ENCODE results near the gene ATP5MC2.
"Not testable (repeated sequence)": the region's sequence is repeated elsewhere in the genome, so short reads cannot be mapped to it uniquely, and the experiment has no call there.

Gene ATP5MC2

DNA sequence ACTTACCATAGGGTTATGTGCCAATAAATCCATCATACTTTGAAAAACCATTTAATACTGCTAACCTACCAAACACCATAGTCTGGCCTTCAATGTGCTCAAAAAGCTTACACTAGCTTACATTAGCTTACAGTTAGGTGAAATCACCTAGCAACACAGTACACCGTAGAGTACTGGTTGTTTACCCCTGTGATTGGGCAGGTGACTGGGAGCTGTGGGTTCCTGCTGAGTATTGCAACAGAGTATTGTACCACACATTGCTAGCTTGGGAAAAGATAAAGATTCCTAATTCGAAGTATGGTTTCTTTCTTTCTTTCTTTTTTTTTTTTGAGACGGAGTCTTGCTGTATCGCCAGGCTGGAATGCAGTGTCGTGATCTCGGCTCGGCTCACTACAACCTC, 5.6 kb downstream of the ATP5MC2 start:
- H3K4me1 ChIP-seq (ENCODE audit: control insufficient read depth in 1 of 2, insufficient read depth in 2 of 2, low read length in 2 of 2), result peaks cover 9 to 15% of the 10 kb centered on the region in 2 donors
- H3K27ac ChIP-seq (ENCODE audit: low read length), result no peak overlapping the region
- no peaks in the 10 kb centered on the region for H3K9me3 ChIP-seq (ENCODE audit: control insufficient read depth in 1 of 2, low read length in 2 of 2)
- no peak overlapping the region for H3K4me3 ChIP-seq (ENCODE audit: low read depth in 1 of 2, low read length in 2 of 2)
- H3K36me3 ChIP-seq (ENCODE audit: control insufficient read depth in 1 of 2, insufficient read depth in 2 of 2, low read length in 2 of 2), result peaks cover 34 to 46% of the 10 kb centered on the region in 2 donors
- no peaks in the 10 kb centered on the region for H3K27me3 ChIP-seq (ENCODE audit: low read depth, low read length)

DNA sequence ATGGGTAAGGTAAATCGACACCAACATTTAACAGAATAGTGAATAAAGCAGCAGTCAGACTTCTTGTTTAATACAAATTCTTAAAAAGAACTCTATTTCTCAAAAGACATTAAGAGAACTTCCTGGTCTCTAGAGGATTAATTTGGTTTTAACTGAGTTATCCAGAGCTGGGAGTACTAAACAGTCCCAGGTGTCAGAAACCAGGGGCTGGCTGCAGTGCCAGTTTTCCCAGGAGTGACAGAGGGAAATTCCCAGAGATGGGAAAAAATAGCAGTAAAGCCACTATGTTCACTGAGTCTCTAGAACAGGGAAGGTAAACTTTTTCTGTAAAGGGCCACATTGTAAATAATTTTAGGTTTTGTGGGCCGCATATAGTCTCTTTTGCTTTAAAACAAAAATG, 8.8 kb downstream of the ATP5MC2 start:
- no peaks in the 10 kb centered on the region for H3K9me3 ChIP-seq (ENCODE audit: control insufficient read depth in 1 of 2, low read length in 2 of 2)

DNA sequence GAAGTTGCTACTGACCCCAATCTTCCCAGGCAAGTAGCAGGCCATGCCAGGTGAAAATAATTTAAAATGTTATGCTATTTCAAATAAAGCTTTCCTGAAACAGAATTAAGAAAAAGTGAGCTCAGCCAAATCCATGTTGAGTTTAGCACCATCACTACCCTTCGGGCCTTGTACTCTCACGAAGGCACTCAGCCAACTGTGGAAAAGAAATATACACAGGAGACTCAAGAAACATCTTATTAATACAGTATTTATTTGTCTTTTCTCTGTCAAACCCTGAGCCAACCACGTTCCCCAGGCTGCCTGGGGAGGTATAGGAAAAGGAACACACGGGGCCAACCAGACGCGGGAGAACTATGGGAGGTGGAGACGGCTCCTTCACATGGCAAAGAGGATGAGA, 10.9 kb downstream of the ATP5MC2 start:
- Histone ChIP-seq H3K27ac (ENCODE audit: low read length) (no peak overlapping the region), H3K4me3 (ENCODE audit: low read depth in 1 of 2, low read length in 2 of 2) (no peak overlapping the region), H3K9me3 (ENCODE audit: control insufficient read depth in 1 of 2, low read length in 2 of 2) (no peaks in the 10 kb centered on the region), H3K4me1 (ENCODE audit: control insufficient read depth in 1 of 2, insufficient read depth in 2 of 2, low read length in 2 of 2) (peaks cover under 1 to 5% of the 10 kb centered on the region in 2 donors), H3K27me3 (ENCODE audit: low read depth, low read length) (no peaks in the 10 kb centered on the region), H3K36me3 (ENCODE audit: control insufficient read depth in 1 of 2, insufficient read depth in 2 of 2, low read length in 2 of 2) (peaks cover 29 to 44% of the 10 kb centered on the region in 2 donors)

More for the DNA sequence above, 8.8 kb downstream of the ATP5MC2 start:
- Histone ChIP-seq H3K27me3 (ENCODE audit: low read depth, low read length) (no peaks in the 10 kb centered on the region), H3K4me3 (ENCODE audit: low read depth in 1 of 2, low read length in 2 of 2) (no peak overlapping the region), H3K36me3 (ENCODE audit: control insufficient read depth in 1 of 2, insufficient read depth in 2 of 2, low read length in 2 of 2) (peaks cover 39 to 56% of the 10 kb centered on the region in 2 donors), H3K27ac (ENCODE audit: low read length) (no peak overlapping the region), H3K4me1 (ENCODE audit: control insufficient read depth in 1 of 2, insufficient read depth in 2 of 2, low read length in 2 of 2) (no peaks in the 10 kb centered on the region)

DNA sequence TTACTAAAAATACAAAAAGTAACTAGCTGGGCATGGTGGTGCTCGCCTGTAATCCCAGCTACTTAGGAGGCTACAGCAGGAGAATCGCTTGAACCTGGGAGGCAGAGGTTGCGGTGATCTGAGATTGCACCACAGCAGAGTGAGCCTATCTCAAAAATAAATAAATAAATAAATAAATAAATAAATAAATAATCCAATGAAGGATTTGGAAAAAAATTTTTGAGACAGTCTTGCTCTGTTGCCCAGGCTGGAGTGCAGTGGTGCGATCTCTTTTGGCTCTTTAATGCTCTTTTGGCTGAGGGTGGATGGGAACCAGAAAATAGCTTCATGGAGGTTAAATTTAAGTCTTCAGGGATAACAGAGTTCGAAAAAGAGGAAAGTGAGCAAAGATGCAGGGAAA, 11.7 kb downstream of the ATP5MC2 start:
- no peak overlapping the region for H3K27ac ChIP-seq (ENCODE audit: low read length)
- H3K36me3 ChIP-seq (ENCODE audit: control insufficient read depth in 1 of 2, insufficient read depth in 2 of 2, low read length in 2 of 2), result peaks cover 21 to 43% of the 10 kb centered on the region in 2 donors
- H3K9me3 ChIP-seq (ENCODE audit: control insufficient read depth in 1 of 2, low read length in 2 of 2), result no peaks in the 10 kb centered on the region
- peaks cover 8 to 11% of the 10 kb centered on the region in 2 donors for H3K4me1 ChIP-seq (ENCODE audit: control insufficient read depth in 1 of 2, insufficient read depth in 2 of 2, low read length in 2 of 2)
- no peaks in the 10 kb centered on the region for H3K27me3 ChIP-seq (ENCODE audit: low read depth, low read length)
- no peak overlapping the region for H3K4me3 ChIP-seq (ENCODE audit: low read depth in 1 of 2, low read length in 2 of 2)

GRCh38 chr12:53660041-53660440, 15.8 kb downstream of the ATP5MC2 start:
- H3K36me3 ChIP-seq (ENCODE audit: control insufficient read depth in 1 of 2, insufficient read depth in 2 of 2, low read length in 2 of 2), result peaks cover 12 to 32% of the 10 kb centered on the region in 2 donors
- H3K27me3 ChIP-seq (ENCODE audit: low read depth, low read length), result no peaks in the 10 kb centered on the region
- H3K27ac ChIP-seq (ENCODE audit: low read length), result peak overlapping the region; percentile 86
- H3K9me3 ChIP-seq (ENCODE audit: control insufficient read depth in 1 of 2, low read length in 2 of 2), result no peaks in the 10 kb centered on the region
- H3K4me3 ChIP-seq (ENCODE audit: low read depth in 1 of 2, low read length in 2 of 2), result peak overlapping the region in 1 of 2 donors; percentile 12
- H3K4me1 ChIP-seq (ENCODE audit: control insufficient read depth in 1 of 2, insufficient read depth in 2 of 2, low read length in 2 of 2), result peaks cover 9 to 28% of the 10 kb centered on the region in 2 donors

DNA sequence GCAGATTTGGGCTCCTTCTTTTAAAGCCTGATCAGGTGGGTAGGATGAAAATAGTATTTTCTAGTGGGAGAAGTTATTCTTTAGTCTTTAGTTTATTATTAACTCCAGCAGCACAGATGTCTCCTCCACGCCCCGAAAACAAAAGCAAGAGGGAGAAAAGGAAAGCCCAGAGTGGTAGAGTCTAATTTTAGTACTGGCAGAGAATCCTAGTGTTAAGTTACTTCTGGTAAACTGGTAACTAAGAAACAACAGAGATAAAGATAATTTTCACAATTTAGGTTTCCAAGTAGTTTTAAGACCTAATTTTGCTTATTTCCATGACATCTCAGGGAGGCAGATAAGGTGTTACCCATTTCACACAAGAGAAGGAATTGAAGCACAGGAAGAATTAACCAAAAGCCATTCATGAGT, 16.3 kb downstream of the ATP5MC2 start:
- Histone ChIP-seq H3K27ac (ENCODE audit: low read length) (peak overlapping the region; percentile 86), H3K4me3 (ENCODE audit: low read depth in 1 of 2, low read length in 2 of 2) (peak overlapping the region; percentile 12), H3K9me3 (ENCODE audit: control insufficient read depth in 1 of 2, low read length in 2 of 2) (no peaks in the 10 kb centered on the region), H3K4me1 (ENCODE audit: control insufficient read depth in 1 of 2, insufficient read depth in 2 of 2, low read length in 2 of 2) (peaks cover 9 to 28% of the 10 kb centered on the region in 2 donors), H3K27me3 (ENCODE audit: low read depth, low read length) (no peaks in the 10 kb centered on the region), H3K36me3 (ENCODE audit: control insufficient read depth in 1 of 2, insufficient read depth in 2 of 2, low read length in 2 of 2) (peaks cover 8 to 28% of the 10 kb centered on the region in 2 donors)

DNA sequence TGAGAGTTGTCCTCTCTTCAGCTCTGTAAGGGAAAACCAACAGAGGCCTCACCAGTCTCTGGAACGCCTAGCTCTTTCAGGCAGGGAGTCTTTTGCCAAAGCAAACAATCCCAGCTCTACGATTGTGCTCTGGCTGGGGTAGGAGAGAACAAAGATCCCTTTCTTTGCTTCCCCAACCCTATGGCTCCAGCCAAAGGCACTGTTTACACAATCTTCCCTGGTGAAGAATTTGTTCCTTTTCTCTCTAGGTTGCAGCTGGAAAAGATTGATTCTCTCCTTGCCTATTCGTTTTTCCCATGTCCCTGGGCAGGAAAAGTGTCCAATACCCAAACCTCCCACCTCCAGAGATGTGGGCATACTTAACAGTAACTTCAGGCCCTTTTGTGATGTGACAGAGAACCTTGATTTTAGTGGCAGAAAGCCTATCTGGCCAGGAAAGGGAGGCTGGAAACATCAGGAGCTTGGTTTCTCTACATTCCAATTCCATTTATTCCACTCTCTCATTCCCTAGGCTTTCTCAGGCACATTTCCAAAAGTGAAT, 16.8 kb downstream of the ATP5MC2 start:
- H3K27ac ChIP-seq (ENCODE audit: low read length), result peak overlapping the region; percentile 86
- H3K27me3 ChIP-seq (ENCODE audit: low read depth, low read length), result no peaks in the 10 kb centered on the region
- peaks cover 5 to 26% of the 10 kb centered on the region in 2 donors for H3K36me3 ChIP-seq (ENCODE audit: control insufficient read depth in 1 of 2, insufficient read depth in 2 of 2, low read length in 2 of 2)
- no peaks in the 10 kb centered on the region for H3K9me3 ChIP-seq (ENCODE audit: control insufficient read depth in 1 of 2, low read length in 2 of 2)
- peaks cover 9 to 28% of the 10 kb centered on the region in 2 donors for H3K4me1 ChIP-seq (ENCODE audit: control insufficient read depth in 1 of 2, insufficient read depth in 2 of 2, low read length in 2 of 2)
- peak overlapping the region; percentile 12 for H3K4me3 ChIP-seq (ENCODE audit: low read depth in 1 of 2, low read length in 2 of 2)

DNA sequence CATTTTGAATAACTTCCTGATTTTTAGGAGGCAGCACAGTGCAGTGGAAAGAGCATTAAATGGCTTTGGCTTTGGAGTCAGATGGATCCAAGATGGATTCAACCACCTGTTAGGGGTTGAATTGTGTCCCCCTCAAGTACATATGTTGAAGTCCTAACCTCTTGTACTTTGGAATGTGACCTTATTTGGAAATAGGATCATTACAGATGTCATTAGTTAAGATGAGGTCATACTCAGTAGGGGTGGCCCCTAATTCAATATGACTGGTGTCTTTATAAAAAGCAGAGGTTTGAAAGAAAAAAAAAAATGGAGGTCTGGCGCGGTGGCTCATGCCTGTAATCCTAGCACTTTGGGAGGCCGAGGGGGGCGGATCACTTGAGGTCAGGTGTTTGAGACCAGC, 18.8 kb downstream of the ATP5MC2 start:
- Histone ChIP-seq H3K27ac (ENCODE audit: low read length) (no peak overlapping the region), H3K4me3 (ENCODE audit: low read depth in 1 of 2, low read length in 2 of 2) (no peak overlapping the region), H3K4me1 (ENCODE audit: control insufficient read depth in 1 of 2, insufficient read depth in 2 of 2, low read length in 2 of 2) (peaks cover 9 to 28% of the 10 kb centered on the region in 2 donors), H3K36me3 (ENCODE audit: control insufficient read depth in 1 of 2, insufficient read depth in 2 of 2, low read length in 2 of 2) (peaks cover 0 to 17% of the 10 kb centered on the region in 2 donors), H3K27me3 (ENCODE audit: low read depth, low read length) (no peaks in the 10 kb centered on the region), H3K9me3 (ENCODE audit: control insufficient read depth in 1 of 2, low read length in 2 of 2) (no peaks in the 10 kb centered on the region)

GRCh38 chr12:53653595-53653994, 22.3 kb downstream of the ATP5MC2 start:
- Histone ChIP-seq H3K4me1 (ENCODE audit: control insufficient read depth in 1 of 2, insufficient read depth in 2 of 2, low read length in 2 of 2) (peaks cover 0 to 11% of the 10 kb centered on the region in 2 donors), H3K27me3 (ENCODE audit: low read depth, low read length) (no peaks in the 10 kb centered on the region), H3K36me3 (ENCODE audit: control insufficient read depth in 1 of 2, insufficient read depth in 2 of 2, low read length in 2 of 2) (peaks cover 0 to 4% of the 10 kb centered on the region in 2 donors), H3K4me3 (ENCODE audit: low read depth in 1 of 2, low read length in 2 of 2) (no peak overlapping the region), H3K9me3 (ENCODE audit: control insufficient read depth in 1 of 2, low read length in 2 of 2) (no peaks in the 10 kb centered on the region), H3K27ac (ENCODE audit: low read length) (no peak overlapping the region)

DNA sequence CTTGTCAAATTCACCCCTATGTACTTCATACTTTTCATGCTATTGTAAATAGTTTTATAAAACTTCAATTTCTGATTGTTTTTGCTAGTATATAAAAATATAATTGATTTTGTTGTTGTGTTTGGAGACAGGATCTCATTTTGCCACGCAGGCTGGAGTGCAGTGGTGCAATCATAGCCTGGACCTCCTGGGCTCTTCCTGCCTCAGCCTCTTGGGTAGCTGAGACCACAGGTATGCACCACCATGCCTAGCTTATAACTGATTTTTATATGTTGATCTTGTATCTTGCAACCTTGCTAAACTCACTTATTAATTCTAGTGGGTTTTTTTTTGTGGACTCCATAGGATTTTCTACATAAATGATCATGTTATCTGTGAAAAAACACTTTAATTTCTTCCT, 23.5 kb downstream of the ATP5MC2 start:
- Histone ChIP-seq H3K9me3 (ENCODE audit: control insufficient read depth in 1 of 2, low read length in 2 of 2) (no peaks in the 10 kb centered on the region), H3K4me3 (ENCODE audit: low read depth in 1 of 2, low read length in 2 of 2) (no peak overlapping the region), H3K4me1 (ENCODE audit: control insufficient read depth in 1 of 2, insufficient read depth in 2 of 2, low read length in 2 of 2) (no peaks in the 10 kb centered on the region), H3K36me3 (ENCODE audit: control insufficient read depth in 1 of 2, insufficient read depth in 2 of 2, low read length in 2 of 2) (no peaks in the 10 kb centered on the region), H3K27me3 (ENCODE audit: low read depth, low read length) (no peaks in the 10 kb centered on the region), H3K27ac (ENCODE audit: low read length) (no peak overlapping the region)

DNA sequence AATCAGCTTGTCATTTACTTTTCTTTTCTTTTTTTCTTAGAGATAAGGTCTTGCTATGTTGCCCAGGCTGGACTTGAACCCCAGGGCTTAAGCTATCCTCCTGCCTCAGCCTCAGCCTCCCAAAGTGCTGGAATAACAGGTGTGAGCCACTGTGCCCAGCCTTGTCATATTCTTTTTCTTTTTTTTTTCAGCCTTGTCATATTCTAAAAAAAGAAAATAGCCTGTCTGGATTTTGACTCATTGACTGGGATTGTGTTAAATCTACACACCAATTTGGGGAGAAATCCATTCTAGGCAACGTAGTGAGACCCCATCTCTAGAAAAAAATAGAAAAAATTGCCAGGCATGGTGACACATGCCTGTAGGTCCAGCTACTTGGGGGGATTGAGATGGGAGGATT, 24.1 kb downstream of the ATP5MC2 start:
- Histone ChIP-seq H3K27me3 (ENCODE audit: low read depth, low read length) (no peaks in the 10 kb centered on the region), H3K36me3 (ENCODE audit: control insufficient read depth in 1 of 2, insufficient read depth in 2 of 2, low read length in 2 of 2) (no peaks in the 10 kb centered on the region), H3K4me1 (ENCODE audit: control insufficient read depth in 1 of 2, insufficient read depth in 2 of 2, low read length in 2 of 2) (no peaks in the 10 kb centered on the region), H3K9me3 (ENCODE audit: control insufficient read depth in 1 of 2, low read length in 2 of 2) (no peaks in the 10 kb centered on the region), H3K27ac (ENCODE audit: low read length) (no peak overlapping the region), H3K4me3 (ENCODE audit: low read depth in 1 of 2, low read length in 2 of 2) (no peak overlapping the region)

- H3K27me3 ChIP-seq (ENCODE audit: low read depth, low read length); H3K4me1 ChIP-seq (ENCODE audit: control insufficient read depth in 1 of 2, insufficient read depth in 2 of 2, low read length in 2 of 2); H3K9me3 ChIP-seq (ENCODE audit: control insufficient read depth in 1 of 2, low read length in 2 of 2); H3K27ac ChIP-seq (ENCODE audit: low read length); H3K36me3 ChIP-seq (ENCODE audit: control insufficient read depth in 1 of 2, insufficient read depth in 2 of 2, low read length in 2 of 2); H3K4me3 ChIP-seq (ENCODE audit: low read depth in 1 of 2, low read length in 2 of 2): not testable (repeated sequence)
These were observed 29.6 kb downstream of the ATP5MC2 start for GRCh38 chr12:53646300-53646699.

Measured in muscle layer of duodenum (tissue), 2 donors.